K562 (cell line): ENCODE measurements around the gene MRPL11. TPM values are rescaled to one million over a fixed set of nuclear protein-coding genes. Genes with fewer than 3 reads are reported as not detected.

Experiments used
- ARID1B ChIP-seq: fragments of 450-650 bp; IDR thresholded peaks from 2 replicates; pipeline ENCODE4 v1.6.1; 2016; ENCODE audit warnings: antibody characterized with exemption, mild to moderate bottlenecking, inconsistent platforms
- ATF4 ChIP-seq: fragments of 450-650 bp; formaldehyde crosslinking; IDR thresholded peaks from 2 replicates; pipeline ENCODE4 v1.4.0; 2022; ENCODE audit warnings: mild to moderate bottlenecking, moderate library complexity
- BCL6 ChIP-seq: fragments of 250-450 bp; sonication (Bioruptor Pico); IDR thresholded peaks from 2 replicates; pipeline ENCODE4 v1.4.0; 2020
- BRF1 ChIP-seq: IDR thresholded peaks from 3 replicates; pipeline ENCODE4 v1.6.1; 2011; ENCODE audit warnings: borderline replicate concordance, mild to moderate bottlenecking; ENCODE audit not compliant: insufficient read length; ENCODE audit errors: extremely low read depth
- CXXC5 ChIP-seq: fragments of 250-450 bp; sonication (Bioruptor Pico); IDR thresholded peaks from 2 replicates; pipeline ENCODE4 v1.8.0; 2022; ENCODE audit warnings: inconsistent platforms, mild to moderate bottlenecking, moderate library complexity
- E2F8 ChIP-seq: fragments of 450-650 bp; IDR thresholded peaks from 2 replicates; pipeline ENCODE4 v1.7.1; 2018; ENCODE audit warnings: mild to moderate bottlenecking, low read depth; ENCODE audit not compliant: partially characterized antibody
- EP300 ChIP-seq: IDR thresholded peaks from 2 replicates; pipeline ENCODE4 v1.6.1; 2012; ENCODE audit warnings: low read length, improper control_type of control experiment
- NCOR1 ChIP-seq: fragments of 450-650 bp; IDR thresholded peaks from 2 replicates; pipeline ENCODE4 v1.6.1; 2016; ENCODE audit warnings: mild to moderate bottlenecking, moderate library complexity
- NFE2L1 ChIP-seq: fragments of 450-650 bp; IDR thresholded peaks from 2 replicates; pipeline ENCODE4 v1.6.1; 2016; ENCODE audit warnings: missing genetic modification characterization, low read depth, mild to moderate bottlenecking, missing compliant biosample characterization, moderate library complexity, borderline replicate concordance
- NFIC ChIP-seq: fragments of 450-650 bp; IDR thresholded peaks from 2 replicates; pipeline ENCODE4 v1.6.1; 2017; ENCODE audit warnings: mild to moderate bottlenecking, inconsistent platforms
- NR4A1 ChIP-seq, 2 experiments: fragments of 250-450 bp in 1 of 2; fragments of 450-650 bp in 1 of 2; sonication (Bioruptor Pico) in 1 of 2; IDR thresholded peaks; 2 replicates each; pipeline versions ENCODE4 v1.4.0 to v1.6.1; 2016 to 2020; ENCODE audit warnings: mild to moderate bottlenecking in 2 of 2, missing compliant biosample characterization in 1 of 2, missing genetic modification characterization in 1 of 2, moderate library complexity in 1 of 2
- ZBTB5 ChIP-seq: fragments of 450-650 bp; IDR thresholded peaks from 2 replicates; pipeline ENCODE4 v1.6.1; 2017; ENCODE audit warnings: antibody characterized with exemption
- ZNF197 ChIP-seq: fragments of 200-800 bp; sonication (Bioruptor generic); IDR thresholded peaks from 2 replicates; pipeline ENCODE4 v1.6.1; 2016; ENCODE audit warnings: low read depth, missing genetic modification characterization, missing compliant biosample characterization
- ZNF41 ChIP-seq: fragments of 250-450 bp; sonication (Bioruptor Pico); conservative IDR thresholded peaks from 2 replicates; pipeline ENCODE4 v1.4.0; 2020; ENCODE audit warnings: mild to moderate bottlenecking
- ZSCAN32 ChIP-seq: fragments of 450-650 bp; formaldehyde crosslinking; IDR thresholded peaks from 2 replicates; pipeline ENCODE4 v1.4.0; 2020; ENCODE audit warnings: mild to moderate bottlenecking, moderate library complexity
- polyA plus RNA-seq, 8 experiments: library from polyadenylated mRNA; depleted of rRNA in 4 of 8; stranded (reverse) in 5 of 8; unstranded in 3 of 8; fragments of >200 nt; fragmentation: Nextera tagmentation in 2 of 8; fragmentation: Illumina TruSeq in 1 of 8; extraction: Ambion mirVana in 2 of 8; extraction: Trizol in 1 of 8; gene quantifications; 2 replicates each; pipeline versions ENCODE4 v1.2.1 to v1.2.3, GENCODE V29; 2011 to 2014; ENCODE audit warnings: inconsistent platforms in 1 of 8, missing spikeins in 1 of 8
- total RNA-seq, 7 experiments: library from RNA; depleted of rRNA in 6 of 7; stranded (reverse); fragments of >200 nt in 6 of 7; fragmentation: Illumina TruSeq in 2 of 7; extraction: Trizol in 2 of 7; gene quantifications; 2 replicates each; pipeline versions ENCODE4 v1.2.1 to v1.2.3, GENCODE V29; 2011 to 2021; ENCODE audit warnings: low replicate concordance in 1 of 7
- TF ChIP-seq, protein P1 (sequence below): sonication (generic); formaldehyde crosslinking; IDR thresholded peaks from 2 replicates; pipeline ENCODE4 v1.8.1; 2023; ENCODE audit warnings: missing genetic modification reagents, mild to moderate bottlenecking, borderline replicate concordance

MRPL11 gene
- total and polyA plus RNA-seq, 9 of the 15 experiments (the other 6 are each of a cell fraction or from before 2014, with no cell fraction given): 33.0 to 173 (median 91.9) TPM

DNA sequence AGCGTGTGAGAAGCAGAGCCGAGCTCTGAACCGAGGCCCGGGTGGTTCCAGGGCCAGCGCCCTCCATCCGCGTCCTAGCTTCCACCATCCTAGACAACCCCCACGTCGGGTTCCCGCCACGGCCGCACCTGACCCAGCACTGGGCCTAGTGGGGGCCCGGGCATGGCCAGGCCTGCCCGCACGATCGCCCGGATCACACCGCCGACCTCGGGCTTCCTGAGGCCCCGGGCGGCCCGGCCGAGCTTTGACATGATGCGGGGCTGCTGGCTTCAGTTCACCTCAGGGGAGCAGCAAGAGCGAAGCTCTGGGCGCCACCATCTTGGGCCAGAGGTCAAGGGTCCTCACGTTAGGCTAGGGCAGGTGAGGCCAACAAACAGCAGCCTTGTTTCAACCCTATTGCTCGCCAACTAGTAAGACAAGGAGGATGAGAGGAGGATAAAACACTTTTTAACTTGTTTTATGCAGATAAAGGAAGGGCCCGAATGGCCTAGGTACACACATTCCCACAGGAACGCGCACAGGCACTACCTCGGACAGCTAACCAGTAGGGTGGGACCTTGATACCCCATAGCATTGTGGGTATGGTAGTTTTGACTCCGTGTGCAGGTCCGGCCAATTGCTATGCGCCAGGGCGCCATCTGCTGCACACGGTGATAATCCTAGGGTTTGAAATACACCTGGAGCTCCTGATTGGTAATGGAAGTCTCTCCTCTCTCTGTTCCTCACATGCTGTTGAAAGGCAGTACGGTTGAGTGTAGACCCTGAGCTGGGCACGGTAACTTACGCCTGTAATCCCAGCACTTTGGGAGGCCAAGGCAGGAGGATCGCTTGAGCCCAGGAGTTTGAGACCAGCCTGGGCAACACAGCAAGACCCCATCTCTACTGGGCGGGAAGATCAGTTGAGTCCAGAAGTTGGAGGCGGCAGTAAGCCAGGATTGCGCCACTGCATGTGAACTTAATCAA lies at the start of gene MRPL11 (continued):
- TF ChIP-seq ZBTB5 (no peak), E2F8 (peak; percentile 82), ZNF197 (CRISPR knock-in tag) (no peak), ARID1B (no peak), ATF4 (no peak), ZNF41 (no peak), BRF1 (no peak), BCL6 (CRISPR knock-in tag) (no peak), CXXC5 (CRISPR knock-in tag) (peak; percentile 63; the same call in 1 of the 2 replicates), NFIC (peak; percentile 48; the same call in 1 of the 2 replicates), ZSCAN32 (CRISPR knock-in tag) (no peak), NFE2L1 (tag) (no peak), NR4A1 (CRISPR knock-in tag; IDR thresholded peaks at IDR 0.05) (no peak), NR4A1 (tag; IDR thresholded peaks at IDR 0.05) (peak; percentile 75), EP300 (no peak; the same call in 1 of the 2 replicates), NCOR1 (peak; percentile 10; the same call in 1 of the 2 replicates)
- TF ChIP-seq, protein P1, sequence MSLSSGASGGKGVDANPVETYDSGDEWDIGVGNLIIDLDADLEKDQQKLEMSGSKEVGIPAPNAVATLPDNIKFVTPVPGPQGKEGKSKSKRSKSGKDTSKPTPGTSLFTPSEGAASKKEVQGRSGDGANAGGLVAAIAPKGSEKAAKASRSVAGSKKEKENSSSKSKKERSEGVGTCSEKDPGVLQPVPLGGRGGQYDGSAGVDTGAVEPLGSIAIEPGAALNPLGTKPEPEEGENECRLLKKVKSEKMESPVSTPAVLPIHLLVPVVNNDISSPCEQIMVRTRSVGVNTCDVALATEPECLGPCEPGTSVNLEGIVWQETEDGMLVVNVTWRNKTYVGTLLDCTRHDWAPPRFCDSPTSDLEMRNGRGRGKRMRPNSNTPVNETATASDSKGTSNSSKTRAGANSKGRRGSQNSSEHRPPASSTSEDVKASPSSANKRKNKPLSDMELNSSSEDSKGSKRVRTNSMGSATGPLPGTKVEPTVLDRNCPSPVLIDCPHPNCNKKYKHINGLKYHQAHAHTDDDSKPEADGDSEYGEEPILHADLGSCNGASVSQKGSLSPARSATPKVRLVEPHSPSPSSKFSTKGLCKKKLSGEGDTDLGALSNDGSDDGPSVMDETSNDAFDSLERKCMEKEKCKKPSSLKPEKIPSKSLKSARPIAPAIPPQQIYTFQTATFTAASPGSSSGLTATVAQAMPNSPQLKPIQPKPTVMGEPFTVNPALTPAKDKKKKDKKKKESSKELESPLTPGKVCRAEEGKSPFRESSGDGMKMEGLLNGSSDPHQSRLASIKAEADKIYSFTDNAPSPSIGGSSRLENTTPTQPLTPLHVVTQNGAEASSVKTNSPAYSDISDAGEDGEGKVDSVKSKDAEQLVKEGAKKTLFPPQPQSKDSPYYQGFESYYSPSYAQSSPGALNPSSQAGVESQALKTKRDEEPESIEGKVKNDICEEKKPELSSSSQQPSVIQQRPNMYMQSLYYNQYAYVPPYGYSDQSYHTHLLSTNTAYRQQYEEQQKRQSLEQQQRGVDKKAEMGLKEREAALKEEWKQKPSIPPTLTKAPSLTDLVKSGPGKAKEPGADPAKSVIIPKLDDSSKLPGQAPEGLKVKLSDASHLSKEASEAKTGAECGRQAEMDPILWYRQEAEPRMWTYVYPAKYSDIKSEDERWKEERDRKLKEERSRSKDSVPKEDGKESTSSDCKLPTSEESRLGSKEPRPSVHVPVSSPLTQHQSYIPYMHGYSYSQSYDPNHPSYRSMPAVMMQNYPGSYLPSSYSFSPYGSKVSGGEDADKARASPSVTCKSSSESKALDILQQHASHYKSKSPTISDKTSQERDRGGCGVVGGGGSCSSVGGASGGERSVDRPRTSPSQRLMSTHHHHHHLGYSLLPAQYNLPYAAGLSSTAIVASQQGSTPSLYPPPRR (CRISPR knock-in tag): no peak
